G401.6 (cell line): ENCODE measurements around the gene RAD9A.
"Not testable (repeated sequence)": the region's sequence is repeated elsewhere in the genome, so short reads cannot be mapped to it uniquely, and the experiment has no call there.

Experiments
- FAIRE-seq: peaks from 2 replicates; lab custom pipeline; 2012; peaks lifted over from hg19 to GRCh38; lab: Jason Lieb, UNC

RAD9A gene

GRCh38 chr11:67397536-67397935, 5.8 kb downstream of the RAD9A start:
- FAIRE-seq, result no peak

GRCh38 chr11:67397986-67398660, 6.3 kb downstream of the RAD9A start:
- no peak for FAIRE-seq

- no peak for FAIRE-seq
Measured at GRCh38 chr11:67398661-67399563, 7.1 kb downstream of the RAD9A start.

- FAIRE-seq, result no peak
Measured at GRCh38 chr11:67400251-67400941, 8.6 kb downstream of the RAD9A start.

- no peak for FAIRE-seq
Measured at GRCh38 chr11:67400942-67401494, 9.2 kb downstream of the RAD9A start.

- no peak for FAIRE-seq
Measured at GRCh38 chr11:67401495-67402191, 9.9 kb downstream of the RAD9A start, which contains the start of gene PPP1CA. TSS of gene PPP1CA (minus strand) at chr11:67401858. CDS start at chr11:67401782, 76 bp downstream.

GRCh38 chr11:67402192-67402839, 10.5 kb downstream of the RAD9A start:
- FAIRE-seq, result not testable (repeated sequence)

GRCh38 chr11:67403085-67403484, 11.3 kb downstream of the RAD9A start:
- not testable (repeated sequence) for FAIRE-seq

GRCh38 chr11:67404515-67405195, 12.9 kb downstream of the RAD9A start:
- FAIRE-seq, result no peak

- no peak for FAIRE-seq
Measured at GRCh38 chr11:67405196-67405567, 13.4 kb downstream of the RAD9A start.

GRCh38 chr11:67405688-67406339, 14.0 kb downstream of the RAD9A start:
- FAIRE-seq, result no peak

GRCh38 chr11:67406420-67406968, 14.7 kb downstream of the RAD9A start:
- FAIRE-seq, result no peak

GRCh38 chr11:67406969-67407687, 15.3 kb downstream of the RAD9A start:
- FAIRE-seq, result no peak

- no peak for FAIRE-seq
Measured at GRCh38 chr11:67407688-67408163, 15.9 kb downstream of the RAD9A start.

- no peak for FAIRE-seq
Measured at GRCh38 chr11:67408437-67409200, 16.8 kb downstream of the RAD9A start.

GRCh38 chr11:67409261-67409666, 17.5 kb downstream of the RAD9A start:
- FAIRE-seq, result no peak

GRCh38 chr11:67409781-67410368, 18.1 kb downstream of the RAD9A start:
- FAIRE-seq, result no peak

- no peak for FAIRE-seq
Measured at GRCh38 chr11:67410369-67410831, 18.6 kb downstream of the RAD9A start.
